GM12891 (cell line): Measurements from ENCODE around the gene MATN4.

Experiments
- POLR2A ChIP-seq: IDR thresholded peaks from 2 replicates; pipeline ENCODE4 v1.6.1; 2011; ENCODE audit warnings: low read depth, low read length, control low read depth
- POLR2AphosphoS5 ChIP-seq: IDR thresholded peaks from 2 replicates; pipeline ENCODE4 v1.6.1; 2011; ENCODE audit warnings: low read depth, low read length, control low read depth
- POU2F2 ChIP-seq: IDR thresholded peaks from 2 replicates; pipeline ENCODE4 v1.6.1; 2011; ENCODE audit warnings: low read depth, mild to moderate bottlenecking, control low read depth, low read length, moderate library complexity
- TAF1 ChIP-seq: IDR thresholded peaks from 2 replicates; pipeline ENCODE4 v1.6.1; 2011; ENCODE audit warnings: low read depth, low read length, control low read depth

GRCh38 chr20:45258259-45258658, 49.8 kb downstream of the MATN4 start:
- no peak for TF ChIP-seq POU2F2
- no peak for TF ChIP-seq POLR2A
- no peak for TF ChIP-seq POLR2AphosphoS5
- no peak for TF ChIP-seq TAF1
